Measurements from ENCODE around the gene ABCA13. TPM values are rescaled to one million over a fixed set of nuclear protein-coding genes. Genes with fewer than 3 reads are reported as not detected.

The ABCA13 gene, protein sequence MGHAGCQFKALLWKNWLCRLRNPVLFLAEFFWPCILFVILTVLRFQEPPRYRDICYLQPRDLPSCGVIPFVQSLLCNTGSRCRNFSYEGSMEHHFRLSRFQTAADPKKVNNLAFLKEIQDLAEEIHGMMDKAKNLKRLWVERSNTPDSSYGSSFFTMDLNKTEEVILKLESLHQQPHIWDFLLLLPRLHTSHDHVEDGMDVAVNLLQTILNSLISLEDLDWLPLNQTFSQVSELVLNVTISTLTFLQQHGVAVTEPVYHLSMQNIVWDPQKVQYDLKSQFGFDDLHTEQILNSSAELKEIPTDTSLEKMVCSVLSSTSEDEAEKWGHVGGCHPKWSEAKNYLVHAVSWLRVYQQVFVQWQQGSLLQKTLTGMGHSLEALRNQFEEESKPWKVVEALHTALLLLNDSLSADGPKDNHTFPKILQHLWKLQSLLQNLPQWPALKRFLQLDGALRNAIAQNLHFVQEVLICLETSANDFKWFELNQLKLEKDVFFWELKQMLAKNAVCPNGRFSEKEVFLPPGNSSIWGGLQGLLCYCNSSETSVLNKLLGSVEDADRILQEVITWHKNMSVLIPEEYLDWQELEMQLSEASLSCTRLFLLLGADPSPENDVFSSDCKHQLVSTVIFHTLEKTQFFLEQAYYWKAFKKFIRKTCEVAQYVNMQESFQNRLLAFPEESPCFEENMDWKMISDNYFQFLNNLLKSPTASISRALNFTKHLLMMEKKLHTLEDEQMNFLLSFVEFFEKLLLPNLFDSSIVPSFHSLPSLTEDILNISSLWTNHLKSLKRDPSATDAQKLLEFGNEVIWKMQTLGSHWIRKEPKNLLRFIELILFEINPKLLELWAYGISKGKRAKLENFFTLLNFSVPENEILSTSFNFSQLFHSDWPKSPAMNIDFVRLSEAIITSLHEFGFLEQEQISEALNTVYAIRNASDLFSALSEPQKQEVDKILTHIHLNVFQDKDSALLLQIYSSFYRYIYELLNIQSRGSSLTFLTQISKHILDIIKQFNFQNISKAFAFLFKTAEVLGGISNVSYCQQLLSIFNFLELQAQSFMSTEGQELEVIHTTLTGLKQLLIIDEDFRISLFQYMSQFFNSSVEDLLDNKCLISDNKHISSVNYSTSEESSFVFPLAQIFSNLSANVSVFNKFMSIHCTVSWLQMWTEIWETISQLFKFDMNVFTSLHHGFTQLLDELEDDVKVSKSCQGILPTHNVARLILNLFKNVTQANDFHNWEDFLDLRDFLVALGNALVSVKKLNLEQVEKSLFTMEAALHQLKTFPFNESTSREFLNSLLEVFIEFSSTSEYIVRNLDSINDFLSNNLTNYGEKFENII (N-terminal part only)
- total RNA-seq (2021; ENCODE audit: unreplicated experiment) (1.7 TPM), Bru-seq, nascent RNA (percentile 33 among the genes with signal in this experiment), BruChase-seq, experiment 1, labeled RNA remaining after a 2-hour chase (percentile 28 among the genes with signal in this experiment), BruChase-seq, experiment 2, labeled RNA remaining after a 6-hour chase (percentile 28 among the genes with signal in this experiment)
- 1.4 TPM for polyA plus RNA-seq (2012; ENCODE audit: insufficient read length)
- long read RNA-seq, partial matches to known transcripts: 1 of 4 reads
- long read RNA-seq, other reads (novel, unspliced or antisense): 3 of 4 reads

DNA sequence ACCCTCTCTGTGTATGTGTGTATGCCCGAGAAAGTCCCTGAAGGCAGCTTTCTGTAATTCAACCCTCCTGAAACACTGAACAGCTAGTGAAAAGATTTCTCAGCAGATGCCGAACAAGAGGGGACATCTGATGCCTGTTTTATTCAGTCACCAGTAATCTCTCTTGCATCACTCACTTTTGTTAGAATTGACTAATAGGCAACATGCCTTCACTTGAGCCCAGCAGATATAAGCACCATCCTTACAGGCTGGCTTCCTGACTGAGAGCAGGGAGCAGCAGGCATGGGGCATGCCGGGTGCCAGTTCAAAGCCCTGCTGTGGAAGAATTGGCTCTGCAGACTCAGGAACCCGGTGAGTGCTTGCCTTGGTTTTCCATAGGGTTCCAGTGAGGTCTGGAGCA is at the start of gene ABCA13:
ABCA13 (plus strand) TSS at position 257 of the 400 bp plus-strand sequence; CDS start at position 283, 26 bp downstream.
- ATAC-seq (peak; percentile 44; the same call in 1 of the 2 replicates), DNase-seq (ENCODE audit: low read depth, low spot score) (no peak)
- CTCF ChIA-PET: no interaction called here
- H3K4me3 ChIP-seq (ENCODE audit: low read depth in 2 of 2, low read length in 2 of 2): no peak within 1 kb of the TSS
- TF ChIP-seq, protein P1, sequence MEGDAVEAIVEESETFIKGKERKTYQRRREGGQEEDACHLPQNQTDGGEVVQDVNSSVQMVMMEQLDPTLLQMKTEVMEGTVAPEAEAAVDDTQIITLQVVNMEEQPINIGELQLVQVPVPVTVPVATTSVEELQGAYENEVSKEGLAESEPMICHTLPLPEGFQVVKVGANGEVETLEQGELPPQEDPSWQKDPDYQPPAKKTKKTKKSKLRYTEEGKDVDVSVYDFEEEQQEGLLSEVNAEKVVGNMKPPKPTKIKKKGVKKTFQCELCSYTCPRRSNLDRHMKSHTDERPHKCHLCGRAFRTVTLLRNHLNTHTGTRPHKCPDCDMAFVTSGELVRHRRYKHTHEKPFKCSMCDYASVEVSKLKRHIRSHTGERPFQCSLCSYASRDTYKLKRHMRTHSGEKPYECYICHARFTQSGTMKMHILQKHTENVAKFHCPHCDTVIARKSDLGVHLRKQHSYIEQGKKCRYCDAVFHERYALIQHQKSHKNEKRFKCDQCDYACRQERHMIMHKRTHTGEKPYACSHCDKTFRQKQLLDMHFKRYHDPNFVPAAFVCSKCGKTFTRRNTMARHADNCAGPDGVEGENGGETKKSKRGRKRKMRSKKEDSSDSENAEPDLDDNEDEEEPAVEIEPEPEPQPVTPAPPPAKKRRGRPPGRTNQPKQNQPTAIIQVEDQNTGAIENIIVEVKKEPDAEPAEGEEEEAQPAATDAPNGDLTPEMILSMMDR (IDR thresholded peaks at IDR 0.05): no peak
- TF ChIP-seq TCF7L2 (IDR thresholded peaks at IDR 0.05; ENCODE audit: low read depth, low read length): no peak
- no peak for TF ChIP-seq POLR2AphosphoS5 (IDR thresholded peaks at IDR 0.05; ENCODE audit: low read depth, low read length)
- TF ChIP-seq, protein P2, sequence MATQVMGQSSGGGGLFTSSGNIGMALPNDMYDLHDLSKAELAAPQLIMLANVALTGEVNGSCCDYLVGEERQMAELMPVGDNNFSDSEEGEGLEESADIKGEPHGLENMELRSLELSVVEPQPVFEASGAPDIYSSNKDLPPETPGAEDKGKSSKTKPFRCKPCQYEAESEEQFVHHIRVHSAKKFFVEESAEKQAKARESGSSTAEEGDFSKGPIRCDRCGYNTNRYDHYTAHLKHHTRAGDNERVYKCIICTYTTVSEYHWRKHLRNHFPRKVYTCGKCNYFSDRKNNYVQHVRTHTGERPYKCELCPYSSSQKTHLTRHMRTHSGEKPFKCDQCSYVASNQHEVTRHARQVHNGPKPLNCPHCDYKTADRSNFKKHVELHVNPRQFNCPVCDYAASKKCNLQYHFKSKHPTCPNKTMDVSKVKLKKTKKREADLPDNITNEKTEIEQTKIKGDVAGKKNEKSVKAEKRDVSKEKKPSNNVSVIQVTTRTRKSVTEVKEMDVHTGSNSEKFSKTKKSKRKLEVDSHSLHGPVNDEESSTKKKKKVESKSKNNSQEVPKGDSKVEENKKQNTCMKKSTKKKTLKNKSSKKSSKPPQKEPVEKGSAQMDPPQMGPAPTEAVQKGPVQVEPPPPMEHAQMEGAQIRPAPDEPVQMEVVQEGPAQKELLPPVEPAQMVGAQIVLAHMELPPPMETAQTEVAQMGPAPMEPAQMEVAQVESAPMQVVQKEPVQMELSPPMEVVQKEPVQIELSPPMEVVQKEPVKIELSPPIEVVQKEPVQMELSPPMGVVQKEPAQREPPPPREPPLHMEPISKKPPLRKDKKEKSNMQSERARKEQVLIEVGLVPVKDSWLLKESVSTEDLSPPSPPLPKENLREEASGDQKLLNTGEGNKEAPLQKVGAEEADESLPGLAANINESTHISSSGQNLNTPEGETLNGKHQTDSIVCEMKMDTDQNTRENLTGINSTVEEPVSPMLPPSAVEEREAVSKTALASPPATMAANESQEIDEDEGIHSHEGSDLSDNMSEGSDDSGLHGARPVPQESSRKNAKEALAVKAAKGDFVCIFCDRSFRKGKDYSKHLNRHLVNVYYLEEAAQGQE (IDR thresholded peaks at IDR 0.05; ENCODE audit: insufficient read depth in 1 of 2, low read depth in 2 of 2, low read length in 1 of 2): no peak
- no peak for TF ChIP-seq SIN3A (IDR thresholded peaks at IDR 0.05; ENCODE audit: borderline replicate concordance, insufficient read depth, low read depth, low read length)
- no TSS peak for BruUV-seq (replicated peaks)
- no peaks in the 10 kb centered on the region for H3K9me3 ChIP-seq (ENCODE audit: control insufficient read depth, insufficient read depth, low read depth, low read length)
- intact Hi-C loops (cut with micrococcal nuclease; ENCODE audit: unreplicated experiment): no loop called here
- in situ Hi-C loops (cut with HindIII; ENCODE audit: low pct_unique_long_range_greater_than_20kb, low sequenced_read_pairs): no loop called here
- no peak within 1 kb of the TSS for H3K27ac ChIP-seq (ENCODE audit: low read length)
- H3K27me3 ChIP-seq (ENCODE audit: control insufficient read depth, insufficient read depth, low read length): no peaks in the 10 kb centered on the region
- no peaks in the 10 kb centered on the region for H3K36me3 ChIP-seq (ENCODE audit: control insufficient read depth, insufficient read depth, low read length)
- POLR2A ChIA-PET: no interaction called here
- H3K4me1 ChIP-seq (ENCODE audit: control insufficient read depth, insufficient read depth, low read length): no peaks in the 10 kb centered on the region

DNA sequence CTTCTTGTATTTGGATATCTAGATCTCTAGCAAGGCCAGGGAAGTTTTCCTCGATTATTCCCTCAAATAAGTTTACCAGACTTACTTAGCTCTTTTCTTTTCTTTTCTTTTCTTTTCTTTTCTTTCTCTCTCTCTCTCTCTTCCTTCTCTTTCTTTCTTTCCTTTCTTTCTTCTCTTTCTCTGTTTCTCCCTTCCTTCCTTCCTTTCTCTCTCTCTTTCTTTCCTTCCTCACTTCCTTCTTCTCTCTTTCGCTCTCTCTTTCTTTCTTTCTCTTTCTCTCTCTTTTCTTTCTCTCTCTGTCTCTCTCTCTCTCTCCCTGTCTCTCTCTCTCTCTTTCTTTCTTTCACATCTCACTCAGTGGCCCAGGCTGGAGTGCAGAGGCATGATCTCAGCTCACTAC is 45.2 kb upstream of the ABCA13 start:
- in situ Hi-C loops (cut with HindIII; ENCODE audit: low pct_unique_long_range_greater_than_20kb, low sequenced_read_pairs): no loop called here
- Histone ChIP-seq H3K9me3 (ENCODE audit: control insufficient read depth, insufficient read depth, low read depth, low read length) (no peaks in the 10 kb centered on the region), H3K27me3 (ENCODE audit: control insufficient read depth, insufficient read depth, low read length) (no peaks in the 10 kb centered on the region; the same call in 1 of the 2 replicates), H3K4me1 (ENCODE audit: control insufficient read depth, insufficient read depth, low read length) (no peaks in the 10 kb centered on the region), H3K4me3 (ENCODE audit: low read depth in 2 of 2, low read length in 2 of 2) (no peak overlapping the region), H3K36me3 (ENCODE audit: control insufficient read depth, insufficient read depth, low read length) (no peaks in the 10 kb centered on the region), H3K27ac (ENCODE audit: low read length) (0 out of 2 replicates have a peak overlapping the region, but pooled peaks have one; percentile 5)
- ATAC-seq: no peak
- no peak for TF ChIP-seq TCF7L2 (IDR thresholded peaks at IDR 0.05; ENCODE audit: low read depth, low read length)
- TF ChIP-seq, protein P2 (IDR thresholded peaks at IDR 0.05; ENCODE audit: insufficient read depth in 1 of 2, low read depth in 2 of 2, low read length in 1 of 2): no peak
- TF ChIP-seq, protein P1 (IDR thresholded peaks at IDR 0.05): no peak
- TF ChIP-seq POLR2AphosphoS5 (IDR thresholded peaks at IDR 0.05; ENCODE audit: low read depth, low read length): no peak
- no peak for TF ChIP-seq SIN3A (IDR thresholded peaks at IDR 0.05; ENCODE audit: borderline replicate concordance, insufficient read depth, low read depth, low read length)
- intact Hi-C loops (cut with micrococcal nuclease; ENCODE audit: unreplicated experiment): no loop called here
- ChIA-PET CTCF (no interaction called here), POLR2A (no interaction called here)
- no peak for DNase-seq (ENCODE audit: low read depth, low spot score)
- no TSS peak for BruUV-seq (replicated peaks)

All from Panc1 (cell line).